Mononuclear cell (primary cell): ENCODE measurements around the gene LGALS8. TPM values are rescaled to one million over a fixed set of nuclear protein-coding genes. Genes with fewer than 3 reads are reported as not detected.
"Not testable (repeated sequence)": the region's sequence is repeated elsewhere in the genome, so short reads cannot be mapped to it uniquely, and the experiment has no call there.

Experiments
- H3K27me3 ChIP-seq: 2 replicates; pipeline ENCODE4 v1.6.0; 2011; ENCODE audit warnings: low read length, control low read depth; ENCODE audit not compliant: insufficient read depth
- H3K4me1 ChIP-seq: 2 replicates; pipeline ENCODE4 v1.5.1; 2011; ENCODE audit warnings: mild to moderate bottlenecking, low read length, control low read depth; ENCODE audit not compliant: insufficient read depth
- H3K4me3 ChIP-seq: 2 replicates; pipeline ENCODE4 v1.5.1; 2011; ENCODE audit warnings: mild to moderate bottlenecking, low read length, moderate library complexity
- H3K9me3 ChIP-seq: 2 replicates; pipeline ENCODE4 v1.5.1; 2011; ENCODE audit warnings: low read depth, mild to moderate bottlenecking, control low read depth, low read length
- total RNA-seq: library from RNA; depleted of rRNA; stranded (reverse); fragments of >200 nt; gene quantifications from one replicate; pipeline ENCODE4 v1.2.3, GENCODE V29; 2012

Gene LGALS8
- total RNA-seq, 1 donor, result 187 TPM

- Histone ChIP-seq H3K9me3 (no peaks in the 10 kb centered on the region), H3K4me1 (peaks cover 11% of the 10 kb centered on the region), H3K27me3 (no peaks in the 10 kb centered on the region), H3K4me3 (no peak overlapping the region)
Observed at GRCh38 chr1:236502579-236502971, 21.2 kb upstream of the LGALS8 start.

DNA sequence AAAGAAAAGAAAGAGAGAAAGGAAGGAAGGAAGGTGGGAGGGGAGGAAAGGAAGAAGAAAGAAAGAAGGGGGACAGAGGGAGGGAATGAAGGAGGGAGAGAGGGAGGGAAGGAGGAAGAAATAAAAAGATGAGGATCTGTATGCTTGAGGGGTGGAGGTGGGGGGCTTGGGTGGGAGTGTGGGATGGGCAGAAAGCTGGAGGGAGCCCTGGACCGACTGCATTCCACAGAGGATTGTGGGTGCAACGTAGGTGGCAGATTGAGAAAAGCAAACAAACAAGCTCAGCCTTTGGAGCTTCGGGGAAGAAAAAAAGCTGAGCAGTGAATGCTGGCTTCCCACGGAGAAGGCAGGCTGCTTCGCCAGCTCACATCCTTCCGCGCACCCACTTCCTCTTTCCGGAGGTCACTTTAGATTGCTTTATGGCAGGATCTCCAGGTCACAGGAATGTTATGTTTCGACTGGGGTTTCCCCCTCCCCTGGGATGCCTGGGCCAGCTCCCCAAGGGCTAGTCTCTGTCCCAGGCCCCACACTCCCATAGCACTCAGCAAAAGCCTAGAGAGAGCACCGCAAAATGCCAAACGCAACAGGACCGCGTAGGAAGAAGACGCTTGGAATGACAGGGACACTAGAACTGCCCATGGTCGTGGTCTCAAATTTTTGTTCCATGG lies 20.7 kb upstream of the LGALS8 start:
- no peak overlapping the region for H3K4me3 ChIP-seq

DNA sequence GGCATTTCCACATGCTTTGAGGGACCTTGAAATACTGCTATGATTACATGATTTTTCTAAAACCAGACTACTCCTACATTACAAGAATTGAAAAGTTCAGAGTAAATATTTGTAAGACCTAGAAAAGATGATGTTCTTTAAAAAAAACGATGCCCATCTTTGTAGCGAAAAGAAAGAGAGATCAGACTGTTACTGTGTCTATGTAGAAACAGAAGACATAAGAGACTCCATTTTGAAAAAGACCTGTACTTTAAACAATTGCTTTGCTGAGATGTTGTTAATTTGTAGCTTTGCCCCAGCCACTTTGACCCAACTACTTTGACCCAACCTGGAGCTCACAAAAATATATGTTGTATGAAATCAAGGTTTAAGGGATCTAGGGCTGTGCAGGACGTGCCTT lies 19.4 kb upstream of the LGALS8 start:
- not testable (repeated sequence) for H3K9me3 ChIP-seq, H3K4me3 ChIP-seq, H3K27me3 ChIP-seq
- peaks cover 11% of the 10 kb centered on the region for H3K4me1 ChIP-seq

More for the DNA sequence above, 20.7 kb upstream of the LGALS8 start:
- peaks cover 11% of the 10 kb centered on the region for H3K4me1 ChIP-seq
- H3K27me3 ChIP-seq, result no peaks in the 10 kb centered on the region
- no peaks in the 10 kb centered on the region for H3K9me3 ChIP-seq

GRCh38 chr1:236507022-236507700 lies 16.6 kb upstream of the LGALS8 start:
- peaks cover 11% of the 10 kb centered on the region for H3K4me1 ChIP-seq
- H3K9me3 ChIP-seq, result no peaks in the 10 kb centered on the region
- H3K27me3 ChIP-seq, result no peaks in the 10 kb centered on the region
- H3K4me3 ChIP-seq, result no peak overlapping the region

DNA sequence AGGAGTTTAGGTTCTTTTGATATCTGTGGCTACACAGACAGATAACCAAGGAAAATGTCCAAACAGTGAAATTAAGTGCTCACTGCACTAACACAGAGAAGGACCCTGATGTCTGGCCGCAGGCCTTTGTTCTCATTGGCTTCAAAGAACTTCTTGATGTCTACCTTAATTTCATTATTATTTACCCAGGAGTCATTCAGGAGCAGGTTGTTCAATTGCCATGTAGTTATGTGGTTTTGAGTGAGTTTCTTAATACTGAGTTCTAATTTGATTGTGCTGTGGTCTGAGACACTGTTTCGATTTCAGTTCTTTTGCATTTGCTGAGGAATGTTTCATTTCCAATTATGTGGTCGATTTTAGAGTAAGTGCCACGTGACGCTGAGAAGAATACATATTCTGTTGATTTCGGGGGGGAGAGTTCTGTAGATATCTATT lies 15.2 kb upstream of the LGALS8 start:
- Histone ChIP-seq H3K9me3 (no peaks in the 10 kb centered on the region), H3K27me3 (no peaks in the 10 kb centered on the region), H3K4me1 (no peaks in the 10 kb centered on the region), H3K4me3 (no peak overlapping the region)

DNA sequence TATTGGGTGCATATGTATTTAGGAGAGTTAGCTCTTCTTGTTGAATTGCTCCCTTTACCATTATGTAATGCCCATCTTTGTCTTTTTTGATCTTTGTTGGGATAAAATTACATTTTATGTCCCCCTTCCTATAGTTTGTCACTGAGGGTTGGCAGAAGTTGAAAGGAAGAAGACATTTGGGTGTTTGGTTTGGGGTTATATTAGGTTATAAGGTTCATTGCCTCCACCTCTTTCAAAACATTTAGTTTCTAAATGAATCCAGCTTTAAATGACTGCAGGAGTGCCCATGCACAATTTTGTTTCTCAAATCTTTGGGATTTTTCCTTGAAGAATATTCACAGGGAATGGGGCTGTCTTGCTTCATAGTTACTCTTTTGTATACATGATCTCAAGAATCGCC lies 14.6 kb upstream of the LGALS8 start:
- H3K4me3 ChIP-seq, result no peak overlapping the region
- H3K27me3 ChIP-seq, result no peaks in the 10 kb centered on the region
- H3K4me1 ChIP-seq, result no peaks in the 10 kb centered on the region
- no peaks in the 10 kb centered on the region for H3K9me3 ChIP-seq

GRCh38 chr1:236509647-236510401 lies 14.0 kb upstream of the LGALS8 start:
- no peaks in the 10 kb centered on the region for H3K27me3 ChIP-seq
- H3K9me3 ChIP-seq, result no peaks in the 10 kb centered on the region
- H3K4me3 ChIP-seq, result no peak overlapping the region
- H3K4me1 ChIP-seq, result no peaks in the 10 kb centered on the region

DNA sequence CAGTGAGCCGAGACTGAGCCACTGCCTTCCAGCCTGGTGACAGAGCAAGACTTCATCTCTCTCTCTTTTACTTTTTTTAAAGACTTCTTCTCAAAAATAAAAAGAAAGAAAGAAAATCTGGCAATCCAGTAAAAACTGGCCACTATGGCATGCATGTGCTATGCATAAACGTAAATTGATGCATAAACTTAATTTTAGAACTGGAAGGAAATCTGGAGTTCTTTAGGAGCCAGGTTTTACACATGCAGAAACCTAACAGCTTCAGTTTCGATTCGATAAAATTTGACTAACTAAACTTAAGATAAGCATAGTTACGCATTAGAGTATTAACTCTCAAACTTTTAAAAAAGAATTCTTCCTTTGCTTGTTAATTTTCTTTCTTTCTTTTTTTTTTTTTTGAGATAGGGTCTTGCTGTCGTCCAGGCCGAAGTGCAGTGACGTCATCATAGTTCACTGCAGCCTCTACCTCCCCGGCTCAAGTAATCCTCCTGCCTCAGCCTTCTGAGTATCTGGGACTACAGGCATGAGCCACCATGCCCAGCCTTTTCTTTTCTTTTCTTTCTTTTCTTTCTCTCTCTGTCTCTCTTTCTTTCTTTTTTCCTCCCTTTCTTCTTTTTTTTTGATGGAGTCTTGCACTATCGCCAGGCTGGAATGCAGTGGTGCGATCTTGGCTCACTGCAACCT lies 11.9 kb upstream of the LGALS8 start:
- no peaks in the 10 kb centered on the region for H3K4me1 ChIP-seq
- no peaks in the 10 kb centered on the region for H3K27me3 ChIP-seq
- H3K4me3 ChIP-seq, result no peak overlapping the region
- no peaks in the 10 kb centered on the region for H3K9me3 ChIP-seq

GRCh38 chr1:236514703-236515442 lies 8.9 kb upstream of the LGALS8 start:
- Histone ChIP-seq H3K27me3 (no peaks in the 10 kb centered on the region), H3K9me3 (no peaks in the 10 kb centered on the region), H3K4me1 (peaks cover 6% of the 10 kb centered on the region), H3K4me3 (no peak overlapping the region)

DNA sequence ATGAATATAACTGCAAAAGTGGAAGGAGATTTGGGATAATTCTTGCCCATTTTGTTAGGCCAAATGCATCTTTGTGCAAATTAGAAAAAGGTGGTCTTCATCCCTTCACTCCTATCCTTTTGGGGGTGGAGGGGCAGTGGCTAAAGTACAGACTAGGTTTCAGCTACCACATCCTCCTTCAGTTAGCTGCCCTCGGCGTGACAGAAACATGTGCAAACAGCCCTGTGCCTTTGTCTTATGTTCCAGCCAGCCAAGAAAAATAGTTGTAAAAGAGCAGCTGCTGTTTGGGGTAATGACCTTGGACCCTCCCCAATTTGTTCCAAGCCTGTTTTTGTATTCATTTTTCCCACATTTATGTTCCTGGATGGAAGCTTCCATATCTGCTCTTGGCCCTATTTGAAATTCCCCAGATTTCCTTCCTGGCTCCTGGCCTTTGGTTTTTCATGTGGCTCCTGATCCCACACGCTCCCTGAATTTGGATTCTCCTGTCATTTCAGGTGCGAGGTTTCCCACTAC lies 8.3 kb upstream of the LGALS8 start:
- Histone ChIP-seq H3K27me3 (no peaks in the 10 kb centered on the region), H3K9me3 (no peaks in the 10 kb centered on the region), H3K4me3 (no peak overlapping the region), H3K4me1 (peaks cover 6% of the 10 kb centered on the region)

GRCh38 chr1:236516929-236517704 lies 6.7 kb upstream of the LGALS8 start:
- no peaks in the 10 kb centered on the region for H3K9me3 ChIP-seq
- H3K4me3 ChIP-seq, result no peak overlapping the region
- H3K27me3 ChIP-seq, result no peaks in the 10 kb centered on the region
- peaks cover 6% of the 10 kb centered on the region for H3K4me1 ChIP-seq

DNA sequence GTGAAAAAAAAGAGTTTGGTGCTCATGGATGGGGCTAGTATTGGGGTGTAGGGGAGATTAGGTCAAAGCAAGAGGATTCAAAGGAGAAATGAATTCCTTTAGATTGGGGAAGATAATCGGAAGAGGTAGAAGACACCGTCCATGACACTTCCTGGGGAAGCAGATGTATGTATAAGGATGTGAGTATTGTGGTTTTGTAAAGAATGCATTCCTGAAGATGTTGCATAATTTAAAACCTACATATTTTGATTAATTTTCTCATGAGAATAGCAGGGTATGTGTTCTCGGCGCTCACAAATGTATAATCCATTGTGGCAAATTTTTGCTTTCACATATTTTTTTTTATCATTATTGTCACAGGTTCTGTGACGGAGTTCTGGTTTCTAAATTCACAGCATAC lies 5.5 kb upstream of the LGALS8 start:
- Histone ChIP-seq H3K4me1 (peaks cover 11% of the 10 kb centered on the region), H3K27me3 (no peaks in the 10 kb centered on the region), H3K4me3 (no peak overlapping the region)

GRCh38 chr1:236520445-236521005 lies 3.3 kb upstream of the LGALS8 start:
- no peaks in the 10 kb centered on the region for H3K27me3 ChIP-seq
- peaks cover 18% of the 10 kb centered on the region for H3K4me1 ChIP-seq
- H3K9me3 ChIP-seq, result no peaks in the 10 kb centered on the region
- H3K4me3 ChIP-seq, result no peak overlapping the region

More for the DNA sequence above, 5.5 kb upstream of the LGALS8 start:
- no peaks in the 10 kb centered on the region for H3K9me3 ChIP-seq
